GM11168 (cell line): ENCODE data around the gene DEPDC4.
"Not testable (repeated sequence)": the region's sequence is repeated elsewhere in the genome, so short reads cannot be mapped to it uniquely, and the experiment has no call there.

Experiments
- in situ Hi-C: fragments of 300-500 bp; cut with MboI; formaldehyde crosslinking; loops from one replicate; pipeline ENCODE4 v1.12.0; 2022; ENCODE audit warnings: low sequenced_read_pairs; ENCODE audit not compliant: unreplicated experiment

The DEPDC4 gene

GRCh38 chr12:100266835-100267602 is at the start of gene DEPDC4, which contains the start of gene SCYL2:
DEPDC4 (minus strand) TSS chr12:100267079; CDS start chr12:100267076, 3 bp downstream.
SCYL2 (plus strand) TSS chr12:100267177; CDS start chr12:100282971, 15,794 bp downstream.
- in situ Hi-C loops: no loop called here

DNA sequence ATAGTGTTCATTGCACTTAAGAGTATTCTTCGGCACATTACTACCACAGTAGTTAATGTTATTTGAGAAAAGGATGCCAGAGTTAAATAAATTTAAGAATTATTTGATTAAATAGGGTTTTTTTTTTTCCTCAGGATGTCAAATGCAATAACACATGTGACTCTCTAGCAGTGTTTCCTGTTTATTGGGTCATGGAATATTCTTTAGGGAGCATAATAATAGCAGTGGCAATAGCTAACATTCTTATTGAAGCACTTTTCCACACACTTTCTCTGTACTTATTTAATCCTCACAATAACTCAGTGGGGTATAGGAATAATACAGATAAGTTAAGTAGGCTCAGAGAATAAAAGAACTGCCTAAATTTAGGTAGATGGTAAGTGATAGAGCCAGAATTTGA is 44.4 kb upstream of the DEPDC4 start:
- in situ Hi-C loops: no loop called here

DNA sequence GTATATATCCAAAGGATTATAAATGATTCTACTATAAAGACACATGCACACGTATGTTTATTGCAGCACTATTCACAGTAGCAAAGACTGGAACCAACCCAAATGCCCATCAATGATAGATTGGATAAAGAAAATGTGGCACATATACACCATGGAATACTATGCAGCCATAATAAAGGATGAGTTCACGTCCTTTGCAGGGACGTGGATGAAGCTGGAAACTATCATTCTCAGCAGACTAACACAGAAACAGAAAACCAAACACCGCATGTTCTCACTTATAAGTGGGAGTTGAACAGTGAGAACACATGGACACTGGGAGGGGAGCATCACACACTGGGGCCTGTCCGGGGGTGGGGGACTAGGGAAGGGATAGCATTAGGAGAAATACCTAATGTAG is 41.3 kb upstream of the DEPDC4 start:
- in situ Hi-C loops: not testable (repeated sequence)

DNA sequence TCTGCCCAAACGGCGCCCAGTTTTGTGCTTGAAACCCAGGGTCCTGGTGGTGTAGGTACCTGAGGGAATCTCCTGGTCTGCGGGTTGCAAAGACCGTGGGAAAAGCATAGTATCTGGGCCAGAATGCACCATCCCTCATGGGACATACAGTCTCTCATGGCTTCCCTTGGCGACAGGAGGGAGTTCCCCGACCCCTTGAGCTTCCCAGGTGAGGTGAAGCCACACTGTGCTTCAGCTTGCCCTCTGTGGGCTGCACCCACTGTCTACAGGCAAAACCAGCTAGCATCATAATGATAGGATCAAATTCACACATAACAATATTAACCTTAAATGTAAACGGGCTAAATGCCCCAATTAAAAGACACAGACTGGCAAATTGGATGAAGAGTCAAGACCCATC is 37.5 kb upstream of the DEPDC4 start:
- in situ Hi-C loops: not testable (repeated sequence)

GRCh38 chr12:100303831-100304230 is 37.0 kb upstream of the DEPDC4 start:
- in situ Hi-C loops: no loop called here

DNA sequence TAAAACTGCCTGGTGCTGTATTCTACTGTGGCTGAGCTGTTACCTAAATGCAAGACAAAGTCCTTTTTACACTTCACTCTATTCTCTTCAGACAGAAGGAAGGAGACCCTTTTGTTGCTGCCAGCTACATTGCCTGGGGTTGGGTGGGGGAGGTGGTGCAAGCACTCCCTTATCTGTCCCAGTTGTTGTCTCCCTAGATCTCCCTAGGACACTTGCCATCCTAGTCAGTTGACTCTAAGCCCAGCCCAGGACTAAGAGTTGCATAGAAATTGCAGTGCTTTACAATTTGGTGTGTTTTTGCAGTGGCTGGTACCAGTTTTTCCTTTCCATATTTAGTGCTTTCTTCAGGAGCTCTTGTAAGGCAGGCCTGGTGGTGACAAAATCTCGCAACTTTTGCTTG is 35.2 kb upstream of the DEPDC4 start:
- in situ Hi-C loops: no loop called here

GRCh38 chr12:100295764-100296555 is 29.1 kb upstream of the DEPDC4 start:
- in situ Hi-C loops: no loop called here

- in situ Hi-C loops: not testable (repeated sequence)
Measured at GRCh38 chr12:100294366-100294765, 27.5 kb upstream of the DEPDC4 start.

DNA sequence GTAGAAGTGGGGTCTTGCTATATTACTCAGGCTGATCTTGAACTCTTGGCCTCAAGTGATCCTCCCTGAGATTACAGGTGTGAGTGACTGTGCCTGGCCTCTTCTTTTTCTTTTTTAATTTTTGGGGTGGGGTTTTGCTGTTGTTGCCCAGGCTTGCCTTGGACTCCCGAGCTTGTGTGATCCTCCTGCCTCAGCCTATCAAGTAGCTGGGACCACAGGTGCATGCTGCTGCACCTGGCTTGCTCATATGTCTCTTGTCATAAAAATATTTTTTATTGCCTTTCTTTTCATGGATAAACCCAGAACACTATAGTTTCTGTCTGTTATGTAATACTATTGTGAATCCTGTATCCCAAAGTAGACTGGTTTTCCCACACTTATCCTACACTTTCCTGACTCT is 26.1 kb upstream of the DEPDC4 start:
- in situ Hi-C loops: no loop called here

GRCh38 chr12:100290016-100290415 is 23.1 kb upstream of the DEPDC4 start:
- in situ Hi-C loops: no loop called here

- in situ Hi-C loops: no loop called here
Measured at GRCh38 chr12:100289038-100289437, 22.2 kb upstream of the DEPDC4 start.

DNA sequence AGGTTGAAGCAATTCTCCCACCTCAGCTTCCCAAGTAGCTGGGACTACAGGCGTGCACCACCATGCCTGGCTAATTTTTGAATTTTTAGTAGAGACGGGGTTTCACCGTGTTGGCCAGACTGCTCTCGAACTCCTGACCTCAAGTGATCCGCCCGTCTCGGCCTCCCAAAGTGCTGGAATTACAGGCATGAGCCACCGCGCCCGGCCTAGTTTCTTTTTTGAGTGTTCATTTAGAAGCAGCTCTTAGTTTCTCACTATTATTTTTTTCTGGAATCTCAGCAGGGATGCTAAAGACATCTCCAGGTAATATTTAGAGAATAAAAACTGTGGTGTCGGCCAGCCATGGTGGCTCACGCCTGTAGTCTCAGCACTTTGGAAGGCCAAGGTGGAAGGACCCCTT is 17.7 kb upstream of the DEPDC4 start:
- in situ Hi-C loops: not testable (repeated sequence)

DNA sequence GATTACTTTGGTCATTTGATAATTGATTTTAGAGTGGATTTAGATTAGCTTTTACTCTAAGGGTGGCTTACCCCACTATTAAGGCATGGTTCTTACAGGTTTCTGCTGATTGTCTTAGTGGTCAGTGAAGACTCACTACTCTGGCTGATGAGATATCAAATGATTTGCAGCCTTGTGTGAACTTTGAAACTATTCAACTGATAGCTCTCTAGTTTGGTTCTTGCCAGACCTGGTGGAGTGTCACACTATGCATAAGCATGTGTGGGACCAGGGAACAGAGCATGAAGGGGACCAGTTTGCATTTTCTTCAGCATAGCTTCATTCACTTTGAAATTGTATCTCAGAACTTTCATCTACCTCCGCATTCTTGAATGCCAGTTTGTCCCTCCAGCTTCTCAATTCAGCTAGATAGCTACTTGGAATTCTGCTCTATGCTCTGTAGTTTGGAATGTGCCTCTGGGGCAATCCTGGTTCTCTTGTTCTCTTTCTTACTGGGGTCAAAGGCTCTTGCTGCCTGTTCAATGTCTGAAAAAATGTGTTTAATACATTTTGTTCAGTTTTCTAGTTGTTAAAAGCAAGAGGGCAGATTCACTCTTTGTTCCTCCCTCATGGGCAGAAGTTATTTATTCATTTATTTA is 12.8 kb upstream of the DEPDC4 start:
- in situ Hi-C loops: no loop called here

DNA sequence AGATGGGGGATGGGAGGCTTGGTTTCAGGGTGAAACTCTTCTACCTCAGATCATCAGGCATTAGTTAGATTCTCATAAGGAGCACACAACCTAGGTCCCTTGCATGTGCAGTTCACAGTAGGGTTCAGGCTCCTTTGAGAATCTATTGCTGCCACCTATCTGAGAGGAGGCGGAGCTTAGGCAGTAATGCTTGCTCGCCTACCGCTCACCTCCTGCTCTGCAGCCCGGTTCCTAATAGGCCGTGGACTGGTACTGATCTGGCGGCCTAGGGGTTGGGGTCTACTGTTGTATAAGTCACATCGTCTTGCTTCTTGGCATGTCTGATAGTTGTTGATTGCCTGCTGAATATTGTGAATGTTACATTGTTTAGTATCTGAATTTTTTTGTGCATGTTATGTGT is 12.3 kb upstream of the DEPDC4 start:
- in situ Hi-C loops: no loop called here

DNA sequence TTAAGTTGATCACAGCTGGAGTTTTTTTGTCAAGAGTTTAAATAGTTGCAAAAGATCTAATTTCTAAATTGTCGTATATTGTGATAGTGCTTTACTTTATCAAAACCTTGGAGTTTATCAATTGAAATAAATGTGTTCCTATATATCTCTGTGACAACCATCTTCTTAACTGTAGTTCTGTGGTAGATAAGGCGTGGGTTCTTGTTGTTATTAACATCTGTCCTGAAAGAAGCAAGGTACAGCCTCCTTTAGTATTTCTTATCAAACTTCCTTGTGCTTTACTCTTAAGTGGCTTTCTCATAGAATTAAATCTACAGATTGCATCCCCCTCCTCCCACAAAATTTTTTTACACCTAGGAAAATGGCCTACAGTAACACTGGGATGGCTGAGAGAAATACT is 7.4 kb upstream of the DEPDC4 start:
- in situ Hi-C loops: no loop called here

DNA sequence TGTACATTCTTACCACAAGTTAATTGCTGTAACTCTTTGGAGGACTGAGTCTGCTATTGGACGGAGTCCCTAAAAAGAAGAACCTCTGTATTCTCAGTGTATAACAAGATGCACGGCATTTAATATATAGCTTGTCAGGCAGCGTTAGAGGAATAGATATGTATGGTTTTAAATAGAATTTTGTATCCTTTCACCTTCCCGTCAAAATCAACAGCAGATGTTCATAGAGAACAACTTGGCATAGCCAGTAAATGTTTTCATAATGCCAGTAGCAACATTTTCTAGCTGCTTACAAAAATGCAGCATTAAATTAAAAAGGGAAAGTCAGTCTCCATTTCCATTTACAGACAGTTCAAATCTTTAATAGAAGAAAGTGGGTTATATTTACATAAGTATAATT is 6.9 kb upstream of the DEPDC4 start:
- in situ Hi-C loops: no loop called here

GRCh38 chr12:100268835-100269564 is 2.1 kb upstream of the DEPDC4 start:
- in situ Hi-C loops: no loop called here

GRCh38 chr12:100267603-100268281 is 863 bp upstream of the DEPDC4 start:
- in situ Hi-C loops: no loop called here

GRCh38 chr12:100266585-100266834 is 369 bp downstream of the DEPDC4 start:
- in situ Hi-C loops: no loop called here
